NOMO-1 treated with DMSO at 0.1 percent for 48 hours (cell line): ENCODE results near the gene RAD51B.
A peak's percentile ranks its signal among the peaks of the same experiment; 100 is the strongest.

Source experiments
- DNase-seq: peaks from one replicate; lab custom pipeline; 2025; ENCODE audit not compliant: unreplicated experiment; lab: John Stamatoyannopoulos, UW

RAD51B gene

GRCh38 chr14:67889455-67889854 is 69.9 kb downstream of the RAD51B start:
- DNase-seq: no peak

- DNase-seq: no peak
Measured at GRCh38 chr14:67892466-67893100, 73.0 kb downstream of the RAD51B start.

GRCh38 chr14:67900231-67900630 is 80.7 kb downstream of the RAD51B start:
- DNase-seq: no peak

GRCh38 chr14:67908052-67908754 is 88.6 kb downstream of the RAD51B start:
- no peak for DNase-seq

GRCh38 chr14:67911562-67911961 is 92.0 kb downstream of the RAD51B start:
- DNase-seq: no peak

GRCh38 chr14:67916430-67916829 is 96.9 kb downstream of the RAD51B start:
- DNase-seq: no peak

GRCh38 chr14:67917006-67917405 is 97.4 kb downstream of the RAD51B start:
- no peak for DNase-seq

- no peak for DNase-seq
Measured at GRCh38 chr14:67918838-67919237, 99.3 kb downstream of the RAD51B start.

GRCh38 chr14:67919259-67920032 is 99.9 kb downstream of the RAD51B start:
- DNase-seq: no peak

GRCh38 chr14:67926821-67927220 is 107.2 kb downstream of the RAD51B start:
- DNase-seq: no peak

- DNase-seq: no peak
Measured at GRCh38 chr14:67927244-67927643, 107.7 kb downstream of the RAD51B start.

GRCh38 chr14:67928375-67928774 is 108.8 kb downstream of the RAD51B start:
- DNase-seq: no peak

GRCh38 chr14:67932708-67933246 is 113.2 kb downstream of the RAD51B start:
- DNase-seq: no peak

GRCh38 chr14:67933266-67933665 is 113.7 kb downstream of the RAD51B start:
- DNase-seq: no peak

- peak; percentile 68 for DNase-seq
Measured at GRCh38 chr14:67934087-67934486, 114.5 kb downstream of the RAD51B start.

- DNase-seq: no peak
Measured at GRCh38 chr14:67934862-67935261, 115.3 kb downstream of the RAD51B start.

GRCh38 chr14:67935371-67935770 is 115.8 kb downstream of the RAD51B start:
- no peak for DNase-seq

- DNase-seq: no peak
Measured at GRCh38 chr14:67938071-67938470, 118.5 kb downstream of the RAD51B start.

GRCh38 chr14:67940486-67941455 is 121.2 kb downstream of the RAD51B start:
- DNase-seq: no peak

GRCh38 chr14:67941456-67942018 is 122.0 kb downstream of the RAD51B start:
- no peak for DNase-seq
